PFSK-1 (cell line): Measurements from ENCODE around the gene IFRD1.

ENCODE experiments used
- FOXP2 ChIP-seq: optimal IDR thresholded peaks from 2 replicates; pipeline ENCODE3; 2011; ENCODE audit warnings: borderline replicate concordance, control low read depth, inconsistent platforms; ENCODE audit not compliant: insufficient read depth; ENCODE audit errors: extremely low read length, extremely low read depth
- POLR2AphosphoS5 ChIP-seq: IDR thresholded peaks from 2 replicates; pipeline ENCODE4 v1.6.1; 2012; ENCODE audit warnings: low read depth, mild to moderate bottlenecking, control low read depth, low read length, moderate library complexity
- REST ChIP-seq, 2 experiments: IDR thresholded peaks; 2 replicates each; pipeline versions ENCODE4 v1.6.1 to v1.8.0; 2011 to 2012; ENCODE audit warnings: low read depth in 2 of 2, low read length in 2 of 2, control low read depth in 1 of 2, inconsistent platforms in 1 of 2, mild to moderate bottlenecking in 1 of 2, moderate library complexity in 1 of 2; ENCODE audit not compliant: insufficient read depth in 1 of 2
- SIN3A ChIP-seq: IDR thresholded peaks from 2 replicates; pipeline ENCODE4 v1.6.1; 2012; ENCODE audit warnings: mild to moderate bottlenecking, low read length, moderate library complexity, borderline replicate concordance; ENCODE audit not compliant: insufficient read depth
- TAF1 ChIP-seq: IDR thresholded peaks from 2 replicates; pipeline ENCODE4 v1.6.1; 2012; ENCODE audit warnings: low read length, control low read depth, borderline replicate concordance; ENCODE audit not compliant: insufficient read depth

IFRD1 gene

GRCh38 chr7:112427984-112428383, 22.3 kb upstream of the IFRD1 start:
- TF ChIP-seq TAF1 (no peak), SIN3A (no peak), FOXP2 (no peak), REST (IDR thresholded peaks at IDR 0.05; ENCODE audit: insufficient read depth in 1 of 2, low read depth in 2 of 2, low read length in 2 of 2) (no peak), POLR2AphosphoS5 (no peak)

- TF ChIP-seq TAF1 (no peak), POLR2AphosphoS5 (no peak), FOXP2 (no peak), REST (IDR thresholded peaks at IDR 0.05; ENCODE audit: insufficient read depth in 1 of 2, low read depth in 2 of 2, low read length in 2 of 2) (no peak), SIN3A (no peak)
These were observed 21.5 kb upstream of the IFRD1 start for GRCh38 chr7:112428715-112429114.

GRCh38 chr7:112430649-112431048, 19.6 kb upstream of the IFRD1 start:
- TF ChIP-seq REST (IDR thresholded peaks at IDR 0.05; ENCODE audit: insufficient read depth in 1 of 2, low read depth in 2 of 2, low read length in 2 of 2) (no peak), SIN3A (no peak)

DNA sequence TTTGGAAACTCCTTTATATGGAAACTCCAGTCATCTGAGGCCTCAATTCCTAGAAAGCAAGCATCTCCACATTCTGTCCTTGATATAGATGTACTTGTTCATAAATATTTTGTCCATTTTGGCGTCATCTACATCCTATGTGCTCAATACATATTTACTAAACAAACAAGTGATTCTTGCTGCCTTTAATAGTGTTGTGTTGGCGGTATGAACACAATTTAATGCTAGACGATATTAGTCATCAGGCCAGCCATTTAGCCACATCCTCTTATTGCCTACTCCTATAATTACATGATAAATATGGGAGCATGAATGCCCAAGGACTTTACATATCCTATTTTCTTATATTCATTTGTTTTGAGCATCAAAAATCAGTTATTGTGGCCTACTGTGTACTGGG, 18.5 kb upstream of the IFRD1 start:
- TF ChIP-seq FOXP2 = no peak
- TF ChIP-seq POLR2AphosphoS5 = no peak
- no peak for TF ChIP-seq SIN3A
- TF ChIP-seq REST (IDR thresholded peaks at IDR 0.05; ENCODE audit: insufficient read depth in 1 of 2, low read depth in 2 of 2, low read length in 2 of 2) = no peak
- no peak for TF ChIP-seq TAF1

GRCh38 chr7:112433289-112433688, 17.0 kb upstream of the IFRD1 start:
- TF ChIP-seq REST (IDR thresholded peaks at IDR 0.05; ENCODE audit: insufficient read depth in 1 of 2, low read depth in 2 of 2, low read length in 2 of 2) (no peak), TAF1 (no peak), POLR2AphosphoS5 (no peak)
